ENCODE results near the gene CROCC2.
A peak's percentile ranks its signal among the peaks of the same experiment; 100 is the strongest.

Gene CROCC2

GRCh38 chr2:241009601-241010530 lies 103.7 kb downstream of the CROCC2 start (continued):
- TF ChIP-seq PRDM10 (tag by site-specific recombination; IDR thresholded peaks at IDR 0.05) (no peak), KLF10 (tag by site-specific recombination; IDR thresholded peaks at IDR 0.05) (no peak; the same call in 1 of the 2 replicates), ZNF214 (tag by site-specific recombination; IDR thresholded peaks at IDR 0.05; ENCODE audit: borderline replicate concordance) (no peak), GFI1B (tag by site-specific recombination; IDR thresholded peaks at IDR 0.05) (no peak), ZNF48 (tag by site-specific recombination; IDR thresholded peaks at IDR 0.05) (no peak), ZNF510 (tag by site-specific recombination; IDR thresholded peaks at IDR 0.05; ENCODE audit: insufficient replicate concordance) (no peak), ZNF830 (tag by site-specific recombination; IDR thresholded peaks at IDR 0.05; ENCODE audit: low read depth) (no peak), ZNF561 (tag by site-specific recombination; IDR thresholded peaks at IDR 0.05; ENCODE audit: borderline replicate concordance) (no peak), ZNF350 (tag by site-specific recombination; IDR thresholded peaks at IDR 0.05) (no peak), KLF16 (tag by site-specific recombination; IDR thresholded peaks at IDR 0.05) (no peak), ZFP37 (tag by site-specific recombination; IDR thresholded peaks at IDR 0.05) (no peak), ZNF843 (tag by site-specific recombination; IDR thresholded peaks at IDR 0.05) (0 out of 2 replicates have a peak, but pooled peaks have one; percentile 45), ZBTB48 (tag by site-specific recombination; IDR thresholded peaks at IDR 0.05) (peak; percentile 36; the same call in 1 of the 2 replicates), MEIS1 (CRISPR knock-in tag; IDR thresholded peaks at IDR 0.05; ENCODE audit: borderline replicate concordance) (no peak), ZNF660 (tag by site-specific recombination; IDR thresholded peaks at IDR 0.05) (no peak), ZNF639 (tag by site-specific recombination; IDR thresholded peaks at IDR 0.05) (no peak), ZBTB20 (tag by site-specific recombination; IDR thresholded peaks at IDR 0.05) (peak; percentile 53; the same call in 1 of the 2 replicates), ZBTB6 (tag by site-specific recombination; IDR thresholded peaks at IDR 0.05) (no peak), PBX3 (CRISPR knock-in tag; IDR thresholded peaks at IDR 0.05) (peak; percentile 25; the same call in 1 of the 2 replicates), KLF1 (tag by site-specific recombination; IDR thresholded peaks at IDR 0.05) (no peak), ZIC2 (tag by site-specific recombination; IDR thresholded peaks at IDR 0.05) (peak; percentile 93), ZNF146 (tag by site-specific recombination; IDR thresholded peaks at IDR 0.05) (no peak), IKZF3 (tag by site-specific recombination; IDR thresholded peaks at IDR 0.05) (peak; percentile 73; the same call in 1 of the 2 replicates), ZNF140 (tag by site-specific recombination; IDR thresholded peaks at IDR 0.05) (no peak), ZNF292 (tag by site-specific recombination; IDR thresholded peaks at IDR 0.05; ENCODE audit: borderline replicate concordance, low read depth) (no peak), SCRT2 (tag by site-specific recombination; IDR thresholded peaks at IDR 0.05) (peak; percentile 55; the same call in 1 of the 2 replicates), MZF1 (tag by site-specific recombination; IDR thresholded peaks at IDR 0.05; ENCODE audit: borderline replicate concordance) (no peak), TRIM28 (IDR thresholded peaks at IDR 0.05; ENCODE audit: borderline replicate concordance, low read length) (0 out of 2 replicates have a peak, but pooled peaks have one; percentile 29)
- TF ChIP-seq, protein P1, sequence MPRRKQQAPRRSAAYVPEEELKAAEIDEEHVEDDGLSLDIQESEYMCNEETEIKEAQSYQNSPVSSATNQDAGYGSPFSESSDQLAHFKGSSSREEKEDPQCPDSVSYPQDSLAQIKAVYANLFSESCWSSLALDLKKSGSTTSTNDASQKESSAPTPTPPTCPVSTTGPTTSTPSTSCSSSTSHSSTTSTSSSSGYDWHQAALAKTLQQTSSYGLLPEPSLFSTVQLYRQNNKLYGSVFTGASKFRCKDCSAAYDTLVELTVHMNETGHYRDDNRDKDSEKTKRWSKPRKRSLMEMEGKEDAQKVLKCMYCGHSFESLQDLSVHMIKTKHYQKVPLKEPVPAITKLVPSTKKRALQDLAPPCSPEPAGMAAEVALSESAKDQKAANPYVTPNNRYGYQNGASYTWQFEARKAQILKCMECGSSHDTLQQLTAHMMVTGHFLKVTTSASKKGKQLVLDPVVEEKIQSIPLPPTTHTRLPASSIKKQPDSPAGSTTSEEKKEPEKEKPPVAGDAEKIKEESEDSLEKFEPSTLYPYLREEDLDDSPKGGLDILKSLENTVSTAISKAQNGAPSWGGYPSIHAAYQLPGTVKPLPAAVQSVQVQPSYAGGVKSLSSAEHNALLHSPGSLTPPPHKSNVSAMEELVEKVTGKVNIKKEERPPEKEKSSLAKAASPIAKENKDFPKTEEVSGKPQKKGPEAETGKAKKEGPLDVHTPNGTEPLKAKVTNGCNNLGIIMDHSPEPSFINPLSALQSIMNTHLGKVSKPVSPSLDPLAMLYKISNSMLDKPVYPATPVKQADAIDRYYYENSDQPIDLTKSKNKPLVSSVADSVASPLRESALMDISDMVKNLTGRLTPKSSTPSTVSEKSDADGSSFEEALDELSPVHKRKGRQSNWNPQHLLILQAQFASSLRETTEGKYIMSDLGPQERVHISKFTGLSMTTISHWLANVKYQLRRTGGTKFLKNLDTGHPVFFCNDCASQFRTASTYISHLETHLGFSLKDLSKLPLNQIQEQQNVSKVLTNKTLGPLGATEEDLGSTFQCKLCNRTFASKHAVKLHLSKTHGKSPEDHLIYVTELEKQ (tag by site-specific recombination; IDR thresholded peaks at IDR 0.05; ENCODE audit: borderline replicate concordance), result no peak
